Stimulated activated CD4-positive, alpha-beta T cell treated with anti-CD3 and anti-CD28 coated beads, Interleukin-12 subunit alpha, Interleukin-12 subunit beta, amount 100 ng/mL, for 48 hours (primary cell): Measurements from ENCODE around the gene ADGRL2.

ENCODE experiments used
- DNase-seq, 3 donors: peaks; one replicate each; pipeline ENCODE4 v3.0.0-alpha.2; 2020; ENCODE audit warnings: low read depth in 2 of 3, low spot score in 1 of 3

Gene ADGRL2

GRCh38 chr1:81800695-81801650 lies at the start of gene ADGRL2:
ADGRL2 (plus strand) TSS chr1:81800934; CDS start chr1:81836985, 36,051 bp downstream.
- no peak for DNase-seq

DNA sequence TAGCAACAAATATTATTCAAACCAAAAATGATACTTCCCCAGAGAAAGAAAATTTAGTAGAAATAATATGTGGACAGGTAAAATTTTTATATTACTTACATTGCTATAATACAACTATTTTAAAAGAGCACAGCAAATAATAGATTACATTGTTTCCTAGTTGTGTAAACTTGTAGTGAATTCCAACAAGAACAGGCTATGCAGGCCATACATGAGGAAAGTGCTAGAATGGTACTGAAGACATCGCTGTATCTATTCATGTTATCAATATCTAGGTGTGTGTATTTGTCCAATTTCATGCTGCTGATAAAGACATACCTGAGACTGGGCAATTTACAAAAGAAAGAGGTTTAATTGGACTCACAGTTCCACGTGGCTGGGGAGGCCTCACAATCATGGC lies 47.9 kb upstream of the ADGRL2 start:
- DNase-seq: no peak

DNA sequence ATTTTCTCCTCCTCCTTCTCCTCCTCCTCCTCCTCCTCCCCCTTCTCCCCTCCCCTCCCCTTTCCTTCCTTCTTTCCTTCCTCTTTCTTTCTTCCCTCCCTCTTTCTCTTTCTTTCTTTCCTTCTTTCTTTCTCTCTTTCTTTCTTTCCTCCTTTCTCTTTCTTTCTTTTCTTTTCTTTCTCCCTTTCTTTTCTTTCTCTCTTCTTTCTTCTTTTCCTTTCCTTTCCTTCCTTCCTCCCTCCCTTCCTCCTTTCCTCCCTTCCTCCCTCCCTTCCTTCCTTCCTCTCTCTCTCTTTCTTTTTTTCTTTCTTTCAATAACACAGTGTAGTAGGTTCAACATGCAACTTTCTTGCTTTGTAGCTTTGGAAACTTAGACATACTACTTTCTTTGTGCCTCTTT lies 46.3 kb upstream of the ADGRL2 start:
- DNase-seq: no peak

GRCh38 chr1:81756872-81757271 lies 43.9 kb upstream of the ADGRL2 start:
- DNase-seq: no peak

DNA sequence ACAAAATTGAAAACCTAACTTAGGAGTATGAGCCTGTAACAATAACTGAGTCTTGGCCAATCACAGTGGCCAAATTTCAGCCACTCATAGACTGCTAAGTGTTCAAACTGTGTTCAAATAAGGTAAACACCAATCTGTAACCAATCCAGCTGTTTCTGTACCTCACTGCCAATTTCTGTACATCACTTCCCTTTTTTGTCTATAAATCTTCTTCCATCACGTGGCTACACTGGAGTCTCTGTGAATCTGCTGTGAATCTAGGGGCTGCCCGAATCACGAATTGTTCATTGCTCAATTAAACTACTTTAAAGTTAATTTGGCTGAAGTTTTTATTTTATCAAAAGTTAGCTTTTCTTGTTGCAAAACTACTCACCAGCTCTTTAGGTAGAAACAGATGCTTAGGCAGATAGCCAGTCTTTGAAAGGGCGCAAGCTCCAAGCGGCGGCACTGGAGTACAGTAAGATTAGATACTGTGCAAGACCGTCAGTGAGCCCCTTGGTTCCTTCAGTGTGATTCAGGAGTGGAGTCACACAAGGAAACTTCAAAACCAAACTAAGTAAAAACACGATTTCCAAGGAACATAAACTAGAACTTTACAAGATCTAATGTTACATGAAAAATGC lies 43.2 kb upstream of the ADGRL2 start:
- no peak for DNase-seq

- DNase-seq: no peak
Observed at GRCh38 chr1:81758181-81758580, 42.6 kb upstream of the ADGRL2 start.

- DNase-seq: no peak
Observed at GRCh38 chr1:81760477-81761097, 40.1 kb upstream of the ADGRL2 start.

DNA sequence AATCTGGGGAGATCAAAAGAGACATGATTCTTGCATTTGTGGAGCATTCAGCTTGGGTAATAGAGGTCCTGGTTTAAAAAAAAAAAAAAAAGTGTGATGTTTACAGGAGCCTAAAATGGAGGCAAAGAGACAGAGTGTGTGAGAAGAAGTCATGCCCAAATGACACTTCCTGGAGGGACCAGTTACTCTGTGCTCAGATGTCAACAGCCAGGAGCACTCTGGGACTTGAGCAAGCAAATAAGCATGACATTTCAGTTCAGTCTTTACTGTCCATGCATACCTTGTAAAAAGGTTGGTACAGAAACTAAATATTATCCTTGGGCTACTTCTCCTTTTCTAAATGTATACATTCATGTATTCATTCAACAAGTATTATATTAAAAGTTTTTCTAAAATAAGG lies 25.2 kb upstream of the ADGRL2 start:
- no peak for DNase-seq

DNA sequence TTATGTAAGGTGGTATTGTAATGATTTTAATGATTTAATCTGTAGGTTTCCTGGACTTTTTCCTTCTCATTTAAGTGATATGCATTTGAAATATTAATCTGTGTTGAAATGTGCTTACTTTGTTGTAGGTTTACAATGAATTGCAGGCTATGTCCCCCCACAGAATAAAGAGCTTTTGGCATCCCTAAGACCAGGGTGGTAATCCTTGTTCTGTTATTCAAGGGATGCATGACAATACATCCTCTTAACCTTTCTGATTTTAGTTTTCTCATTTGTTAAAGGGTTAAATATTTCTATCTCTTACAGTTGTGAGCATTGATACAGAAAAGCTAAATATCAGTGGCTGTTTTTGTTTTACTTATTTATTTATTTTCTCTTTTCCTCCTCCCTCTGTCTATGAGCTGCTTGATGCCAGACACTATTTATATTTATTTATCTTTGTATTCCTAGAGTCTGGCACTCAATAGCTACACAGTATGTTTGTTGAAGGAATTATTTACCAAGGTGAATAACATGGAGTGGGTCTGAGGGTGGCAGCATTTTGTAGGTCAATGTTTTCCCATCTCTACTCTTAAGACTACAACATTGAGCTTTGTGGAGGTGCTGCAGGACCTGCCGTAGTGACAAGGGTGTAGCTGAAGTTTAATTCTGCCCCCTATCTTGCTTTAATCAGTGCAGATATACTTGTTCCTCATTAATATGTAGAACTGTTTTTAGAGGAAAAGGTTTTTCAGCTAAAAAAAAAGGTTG lies 19.9 kb upstream of the ADGRL2 start:
- no peak for DNase-seq

DNA sequence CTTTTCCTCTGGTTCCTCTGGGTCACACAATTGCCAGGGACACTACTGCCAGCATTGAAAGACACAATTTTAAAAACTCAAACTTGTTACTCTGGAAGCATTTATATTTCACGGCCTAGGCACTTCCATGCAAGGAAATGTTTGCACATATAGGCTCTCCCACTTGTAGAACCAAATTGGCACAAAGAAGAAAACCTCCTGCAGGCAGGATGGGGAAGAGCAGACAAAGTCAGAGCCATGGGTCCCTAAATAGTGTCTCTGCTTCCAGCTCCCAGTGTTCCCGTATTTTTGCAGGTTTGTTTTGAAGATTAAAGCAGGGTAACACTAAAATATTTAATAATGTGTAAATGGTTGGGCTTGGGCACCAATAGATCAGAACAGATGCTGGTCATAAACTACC lies 19.0 kb upstream of the ADGRL2 start:
- no peak for DNase-seq

DNA sequence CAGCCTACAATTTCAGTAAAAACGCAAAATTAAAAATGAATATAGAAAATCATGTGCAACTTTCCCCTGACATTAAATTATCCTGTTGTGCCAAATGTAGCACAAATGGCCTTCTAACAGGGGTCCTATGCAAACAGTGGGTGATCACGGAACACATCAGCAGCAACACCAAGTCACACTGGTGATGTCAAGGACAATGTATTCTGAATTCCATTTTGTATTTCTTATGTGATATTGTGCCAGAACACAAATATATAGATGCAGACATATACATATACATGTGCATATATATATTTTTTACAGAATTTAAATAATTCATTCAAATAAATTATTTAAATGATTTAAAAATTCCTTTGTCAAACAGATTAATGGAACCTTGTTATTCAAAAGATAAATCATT lies 8.6 kb upstream of the ADGRL2 start:
- no peak for DNase-seq

GRCh38 chr1:81797701-81798100 lies 3.0 kb upstream of the ADGRL2 start:
- DNase-seq: no peak

GRCh38 chr1:81799939-81800694 lies 617 bp upstream of the ADGRL2 start:
- DNase-seq: no peak

GRCh38 chr1:81801651-81802456 lies 1.1 kb downstream of the ADGRL2 start:
- no peak for DNase-seq

- no peak for DNase-seq
Observed at GRCh38 chr1:81802457-81802706, 1.6 kb downstream of the ADGRL2 start.

DNA sequence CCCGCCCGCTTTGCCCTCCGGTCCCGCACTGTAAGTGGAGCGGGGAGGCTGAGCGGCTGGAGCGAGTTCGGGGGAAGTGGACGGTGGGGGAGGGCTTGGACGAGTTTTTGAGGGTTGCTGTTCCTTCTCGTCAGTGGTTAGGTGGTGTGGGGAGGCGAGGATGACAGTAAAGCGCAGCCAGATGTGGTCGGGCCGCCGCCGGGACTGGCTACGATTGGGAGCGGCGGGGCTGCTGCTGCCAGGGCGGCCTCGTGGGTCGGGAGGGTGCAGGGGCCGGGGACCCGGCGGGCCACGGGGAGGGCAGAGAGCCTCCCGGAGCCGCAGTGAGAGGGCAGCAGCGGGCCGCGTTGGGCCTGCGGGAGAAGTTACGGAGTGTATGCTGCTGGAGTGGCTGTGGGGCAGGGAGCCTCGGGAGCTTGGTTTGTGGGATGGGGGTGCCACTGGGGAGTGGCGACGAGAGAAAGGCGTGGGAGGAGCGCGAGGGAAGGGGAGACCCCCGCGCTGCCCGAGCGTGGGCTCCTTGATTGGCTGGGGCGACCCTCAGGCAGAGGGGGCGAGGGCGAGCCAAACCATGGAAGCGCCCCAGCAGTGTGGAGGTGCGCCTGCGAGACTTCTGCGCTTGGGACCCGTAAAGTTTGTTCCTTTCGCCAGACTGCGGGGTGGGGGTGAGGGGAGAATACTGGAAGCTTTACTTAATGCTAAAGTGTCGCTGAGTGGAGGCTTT lies 2.1 kb downstream of the ADGRL2 start:
- DNase-seq: no peak

DNA sequence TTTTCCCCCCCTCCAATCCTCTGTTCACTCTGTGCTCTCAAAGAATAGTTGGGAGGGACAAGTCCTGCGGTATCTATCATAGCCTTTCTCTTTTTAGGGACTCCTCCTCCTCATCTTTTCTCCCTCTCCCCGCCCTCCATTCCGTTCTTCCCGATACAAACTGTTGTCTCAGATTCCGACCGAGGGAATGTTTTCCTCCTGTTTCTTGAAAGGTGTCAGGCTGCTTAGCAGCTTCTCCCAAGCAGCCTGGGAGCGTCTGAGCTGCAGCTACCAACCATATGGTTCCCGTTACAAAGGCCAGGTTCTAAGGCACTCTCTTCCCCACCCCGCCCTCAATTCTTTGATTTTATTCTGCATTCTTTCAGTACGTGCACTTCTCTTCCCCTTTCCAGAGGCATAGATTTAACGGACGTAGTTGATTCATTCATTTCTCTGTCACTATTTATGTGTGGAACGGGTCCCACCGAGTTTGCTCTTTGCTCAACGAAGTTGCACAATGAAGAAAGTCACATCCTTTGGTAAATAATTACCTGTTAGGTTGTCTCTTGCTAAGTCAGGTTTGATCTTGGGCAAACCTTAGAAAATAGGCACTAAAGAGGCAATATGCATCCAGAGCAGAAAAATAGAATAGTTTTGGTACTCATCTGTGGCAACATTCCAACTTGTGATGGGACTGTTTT lies 2.8 kb downstream of the ADGRL2 start:
- DNase-seq: no peak

DNA sequence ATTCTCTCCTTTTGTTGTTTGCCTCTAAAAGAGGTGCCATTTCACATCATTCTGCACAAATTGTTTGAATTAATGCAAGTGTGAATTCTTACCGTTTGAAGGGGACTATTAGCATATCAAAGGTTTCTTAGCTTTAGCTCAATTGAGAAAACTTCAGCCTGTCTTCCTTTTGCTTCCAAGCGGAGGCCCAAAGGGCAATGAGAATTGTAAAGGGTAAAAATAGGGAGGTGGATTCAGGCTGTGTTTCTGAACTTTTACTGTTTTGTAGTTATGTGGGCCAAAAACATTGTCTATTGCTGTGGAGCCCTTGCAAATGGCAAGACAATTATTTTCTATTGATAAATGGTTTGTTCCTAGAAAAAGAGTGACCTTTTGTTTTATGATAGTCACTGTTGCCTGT lies 3.6 kb downstream of the ADGRL2 start:
- DNase-seq: no peak
